Suprapubic skin (tissue), 4 donors: ENCODE measurements around the gene ISG20L2. TPM values are rescaled to one million over a fixed set of nuclear protein-coding genes. Genes with fewer than 3 reads are reported as not detected.

Source experiments
- DNase-seq, 2 donors: peaks; one replicate each; pipeline ENCODE4 v3.0.0-alpha.2; 2019; ENCODE audit warnings: low spot score in 2 of 2
- H3K27ac ChIP-seq: fragments of 200-600 bp; sonication (generic); one replicate; pipeline ENCODE4 v1.5.1; 2019
- H3K27me3 ChIP-seq: fragments of 200-600 bp; sonication (generic); one replicate; pipeline ENCODE4 v1.5.1; 2019
- H3K36me3 ChIP-seq: fragments of 200-600 bp; sonication (generic); one replicate; pipeline ENCODE4 v1.5.1; 2019
- H3K4me1 ChIP-seq: fragments of 200-600 bp; sonication (generic); one replicate; pipeline ENCODE4 v1.5.1; 2019
- H3K4me3 ChIP-seq: fragments of 200-600 bp; sonication (generic); one replicate; pipeline ENCODE4 v1.5.1; 2019; ENCODE audit warnings: mild to moderate bottlenecking
- H3K9me3 ChIP-seq: fragments of 200-600 bp; sonication (generic); one replicate; pipeline ENCODE4 v1.5.1; 2019
- CTCF ChIP-seq, 2 donors: fragments of 200-600 bp in 1 of 2; fragments of 450-650 bp in 1 of 2; sonication (generic) in 1 of 2; IDR thresholded peaks; one replicate each; pipeline ENCODE4 v1.5.1; 2016 to 2019; ENCODE audit warnings: antibody characterized with exemption in 2 of 2, mild to moderate bottlenecking in 1 of 2, moderate library complexity in 1 of 2
- EP300 ChIP-seq: sonication (generic); formaldehyde crosslinking; IDR thresholded peaks from one replicate; pipeline ENCODE4 v1.6.1; 2017; ENCODE audit warnings: antibody characterized with exemption
- POLR2A ChIP-seq, 2 donors: fragments of 450-650 bp; IDR thresholded peaks; one replicate each; pipeline ENCODE4 v1.6.1; 2017; ENCODE audit warnings: antibody characterized with exemption in 2 of 2, mild to moderate bottlenecking in 2 of 2, moderate library complexity in 2 of 2
- POLR2AphosphoS5 ChIP-seq, 3 donors: sonication (generic); formaldehyde crosslinking; IDR thresholded peaks; one replicate each; pipeline ENCODE4 v1.6.1; 2017; ENCODE audit warnings: antibody characterized with exemption in 3 of 3
- WGBS: methylation state at CpG from one replicate; pipeline ENCODE4 v1.1.5; 2018; 5-methylcytosine and 5-hydroxymethylcytosine counted together
- total RNA-seq, 4 donors: library from RNA; depleted of rRNA; stranded (reverse); fragments of >200 nt; gene quantifications; one replicate each; pipeline ENCODE4 v1.1.0, GENCODE V29; 2016

ISG20L2 gene
- total RNA-seq, 4 donors from 2014 or later, result 33.8 to 59.6 (median 38.9) TPM

- 19% methylated on average over 11 of the region's 13 CpGs for WGBS
- no peak for DNase-seq
- H3K27ac ChIP-seq, result peak overlapping the region; percentile 67
- peaks cover 50% of the 10 kb centered on the region for H3K4me1 ChIP-seq
- no peaks in the 10 kb centered on the region for H3K27me3 ChIP-seq
- H3K9me3 ChIP-seq, result no peaks in the 10 kb centered on the region
- TF ChIP-seq EP300, result no peak
- no peak for TF ChIP-seq POLR2A (IDR thresholded peaks at IDR 0.05)
- TF ChIP-seq CTCF (IDR thresholded peaks at IDR 0.05), result no peak
- TF ChIP-seq POLR2AphosphoS5 (IDR thresholded peaks at IDR 0.05), result no peak
- no peaks in the 10 kb centered on the region for H3K36me3 ChIP-seq
- H3K4me3 ChIP-seq, result no peak overlapping the region
Measured at GRCh38 chr1:156692441-156692924, 36.1 kb downstream of the ISG20L2 start.

GRCh38 chr1:156691665-156692440 is 36.7 kb downstream of the ISG20L2 start:
- TF ChIP-seq POLR2AphosphoS5 (IDR thresholded peaks at IDR 0.05), result no peak
- TF ChIP-seq POLR2A (IDR thresholded peaks at IDR 0.05), result no peak
- Histone ChIP-seq H3K9me3 (no peaks in the 10 kb centered on the region), H3K4me3 (no peak overlapping the region), H3K36me3 (no peaks in the 10 kb centered on the region), H3K4me1 (peaks cover 50% of the 10 kb centered on the region), H3K27me3 (no peaks in the 10 kb centered on the region), H3K27ac (peak overlapping the region; percentile 67)
- 24% methylated on average over 19 of the region's 20 CpGs for WGBS
- DNase-seq, result no peak

- WGBS, result 80% methylated on average over 9 of the region's 10 CpGs
- Histone ChIP-seq H3K4me1 (peaks cover 50% of the 10 kb centered on the region), H3K9me3 (no peaks in the 10 kb centered on the region), H3K27ac (no peak overlapping the region), H3K36me3 (no peaks in the 10 kb centered on the region), H3K27me3 (no peaks in the 10 kb centered on the region), H3K4me3 (no peak overlapping the region)
- TF ChIP-seq POLR2A (IDR thresholded peaks at IDR 0.05), result no peak
- no peak for TF ChIP-seq POLR2AphosphoS5 (IDR thresholded peaks at IDR 0.05)
- no peak for TF ChIP-seq EP300
- TF ChIP-seq CTCF (IDR thresholded peaks at IDR 0.05), result no peak
- DNase-seq, result no peak
Measured at GRCh38 chr1:156691191-156691590, 37.4 kb downstream of the ISG20L2 start.

GRCh38 chr1:156690675-156691036 is 37.9 kb downstream of the ISG20L2 start:
- H3K27me3 ChIP-seq, result no peaks in the 10 kb centered on the region
- WGBS, result 61% methylated on average over 8 of the region's 8 CpGs
- DNase-seq, result no peak
- H3K36me3 ChIP-seq, result no peaks in the 10 kb centered on the region
- no peaks in the 10 kb centered on the region for H3K9me3 ChIP-seq
- no peak for TF ChIP-seq POLR2AphosphoS5 (IDR thresholded peaks at IDR 0.05)
- no peak for TF ChIP-seq EP300
- TF ChIP-seq CTCF (IDR thresholded peaks at IDR 0.05), result no peak
- TF ChIP-seq POLR2A (IDR thresholded peaks at IDR 0.05), result no peak
- no peak overlapping the region for H3K27ac ChIP-seq
- H3K4me1 ChIP-seq, result peaks cover 50% of the 10 kb centered on the region
- no peak overlapping the region for H3K4me3 ChIP-seq

- no peaks in the 10 kb centered on the region for H3K9me3 ChIP-seq
- DNase-seq, result no peak
- peaks cover under 1% of the 10 kb centered on the region for H3K27me3 ChIP-seq
- peak overlapping the region; percentile 13 for H3K4me3 ChIP-seq
- 27% methylated on average over 10 of the region's 10 CpGs for WGBS
- H3K4me1 ChIP-seq, result peaks cover 50% of the 10 kb centered on the region
- no peaks in the 10 kb centered on the region for H3K36me3 ChIP-seq
- TF ChIP-seq EP300 (no peak), CTCF (IDR thresholded peaks at IDR 0.05) (no peak), POLR2A (IDR thresholded peaks at IDR 0.05) (no peak), POLR2AphosphoS5 (IDR thresholded peaks at IDR 0.05) (no peak)
- no peak overlapping the region for H3K27ac ChIP-seq
Measured at GRCh38 chr1:156689953-156690674, 38.5 kb downstream of the ISG20L2 start.
